Measurements from ENCODE around the gene DUSP28. TPM values are rescaled to one million over a fixed set of nuclear protein-coding genes. Genes with fewer than 3 reads are reported as not detected.

Gene DUSP28
- total RNA-seq, 1 donor from 2014 or later, result 8.9 TPM

DNA sequence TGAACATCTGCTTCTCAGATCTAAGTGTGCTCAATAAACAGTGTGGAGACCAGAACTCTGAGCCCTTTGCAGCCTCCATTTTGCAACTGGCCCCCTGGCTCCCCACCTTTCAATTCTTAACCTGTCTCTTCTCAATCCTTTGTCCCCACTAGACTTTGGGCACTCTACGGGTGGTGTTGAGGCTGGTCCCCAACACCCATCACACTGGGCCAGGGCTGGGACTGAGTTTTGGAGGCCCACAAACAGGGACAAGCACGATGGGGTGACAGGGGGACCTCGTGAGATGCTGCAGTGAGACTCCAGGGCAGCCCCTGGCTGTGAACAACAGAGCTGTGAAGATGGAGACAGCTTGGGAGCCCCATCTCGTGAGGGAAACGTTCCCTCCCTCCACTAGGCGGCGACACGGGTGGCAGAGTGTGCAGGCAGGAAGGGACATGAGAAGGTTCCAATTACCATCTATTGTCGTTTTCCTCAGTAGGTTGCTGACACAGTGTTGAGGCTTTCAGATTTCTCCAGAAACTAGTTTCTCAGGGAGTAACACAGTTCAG is 3.5 kb upstream of the DUSP28 start:
- Mint-ChIP-seq H3K36me3 (peaks cover 8% of the 10 kb centered on the region), H3K4me1 (peaks cover 28% of the 10 kb centered on the region), H3K4me3 (peak overlapping the region; percentile 43), H3K27me3 (ENCODE audit: insufficient read depth, low read depth) (no peaks in the 10 kb centered on the region), H3K27ac (peak overlapping the region; percentile 21), H3K9me3 (peaks cover 3% of the 10 kb centered on the region)
- Histone ChIP-seq H3K9me3 (ENCODE audit: low read depth) (no peaks in the 10 kb centered on the region), H3K4me3 (no peak overlapping the region), H3K27ac (no peak overlapping the region), H3K36me3 (no peaks in the 10 kb centered on the region), H4K20me1 (ENCODE audit: low read depth) (peaks cover 30% of the 10 kb centered on the region), H2AFZ (replicated peaks) (no peak overlapping the region), H3K4me1 (peaks cover 3% of the 10 kb centered on the region), H3K79me2 (ENCODE audit: low read depth) (peaks cover 11% of the 10 kb centered on the region), H3F3A (ENCODE audit: low read depth) (peaks cover 20% of the 10 kb centered on the region), H3K9ac (no peak overlapping the region), H3K4me2 (no peak overlapping the region), H3K27me3 (peaks cover 34% of the 10 kb centered on the region)
- DNase-seq (ENCODE audit: low spot score), result peak; percentile 59
- TF ChIP-seq, protein P1, sequence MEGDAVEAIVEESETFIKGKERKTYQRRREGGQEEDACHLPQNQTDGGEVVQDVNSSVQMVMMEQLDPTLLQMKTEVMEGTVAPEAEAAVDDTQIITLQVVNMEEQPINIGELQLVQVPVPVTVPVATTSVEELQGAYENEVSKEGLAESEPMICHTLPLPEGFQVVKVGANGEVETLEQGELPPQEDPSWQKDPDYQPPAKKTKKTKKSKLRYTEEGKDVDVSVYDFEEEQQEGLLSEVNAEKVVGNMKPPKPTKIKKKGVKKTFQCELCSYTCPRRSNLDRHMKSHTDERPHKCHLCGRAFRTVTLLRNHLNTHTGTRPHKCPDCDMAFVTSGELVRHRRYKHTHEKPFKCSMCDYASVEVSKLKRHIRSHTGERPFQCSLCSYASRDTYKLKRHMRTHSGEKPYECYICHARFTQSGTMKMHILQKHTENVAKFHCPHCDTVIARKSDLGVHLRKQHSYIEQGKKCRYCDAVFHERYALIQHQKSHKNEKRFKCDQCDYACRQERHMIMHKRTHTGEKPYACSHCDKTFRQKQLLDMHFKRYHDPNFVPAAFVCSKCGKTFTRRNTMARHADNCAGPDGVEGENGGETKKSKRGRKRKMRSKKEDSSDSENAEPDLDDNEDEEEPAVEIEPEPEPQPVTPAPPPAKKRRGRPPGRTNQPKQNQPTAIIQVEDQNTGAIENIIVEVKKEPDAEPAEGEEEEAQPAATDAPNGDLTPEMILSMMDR (IDR thresholded peaks at IDR 0.05), result peak; percentile 49
- no peak for TF ChIP-seq EZH2 (IDR thresholded peaks at IDR 0.05)

DNA sequence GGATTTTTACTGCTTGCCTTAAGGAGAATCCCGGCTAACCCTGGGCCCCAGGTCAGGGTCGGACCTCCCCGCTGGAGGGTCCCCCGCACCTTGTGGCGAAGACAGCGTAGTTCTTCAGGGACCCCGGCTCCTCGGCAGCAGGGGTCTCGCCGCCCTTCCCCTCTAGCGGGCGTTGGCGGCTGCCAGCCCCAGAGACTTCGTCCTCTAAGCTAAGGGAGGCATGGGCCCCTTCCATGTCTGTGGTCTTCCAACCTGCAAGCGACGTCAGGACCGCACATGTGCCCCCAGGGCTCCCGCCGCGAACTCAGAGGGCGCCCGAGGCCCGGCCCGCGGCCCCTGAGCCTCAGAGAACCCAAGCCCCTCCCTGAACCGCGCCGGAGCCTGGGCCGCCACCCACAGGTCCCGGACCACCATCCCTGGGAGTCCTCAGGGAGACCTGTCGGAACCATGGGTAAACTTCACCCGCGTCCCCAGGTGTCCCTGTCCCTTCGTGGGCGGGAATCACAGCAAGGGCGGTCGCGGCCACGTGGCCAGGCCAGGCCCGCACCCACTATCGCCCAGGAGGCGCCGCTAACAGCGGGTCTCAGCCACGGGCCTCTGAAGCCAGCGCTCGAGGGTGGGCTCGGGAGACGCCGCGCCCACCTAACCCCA is 2.9 kb upstream of the DUSP28 start:
- Mint-ChIP-seq H3K9me3 (no peaks in the 10 kb centered on the region), H3K4me3 (no peak overlapping the region)
- no peak overlapping the region for H3K9ac ChIP-seq

DNA sequence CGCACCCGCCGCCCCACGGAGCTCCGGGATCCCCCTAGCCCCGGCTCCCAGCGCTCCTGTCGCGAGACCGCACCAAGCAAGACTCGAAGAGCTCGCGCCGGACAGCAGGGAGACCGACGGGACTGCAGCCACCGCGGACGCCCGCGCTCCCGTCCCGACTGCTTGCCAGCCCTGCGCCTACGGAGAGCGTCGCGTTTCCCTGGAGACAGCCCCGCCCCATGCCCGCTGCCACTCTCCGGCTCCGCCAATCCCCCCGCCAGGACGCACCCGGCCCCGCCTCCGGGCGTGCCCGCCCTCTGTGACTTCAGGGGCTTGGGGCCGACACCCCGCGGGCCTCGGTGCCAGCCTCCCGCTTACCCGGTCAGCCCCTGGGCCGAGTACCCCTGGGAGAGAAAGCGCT is 2.3 kb upstream of the DUSP28 start, which contains the start of gene ANKMY1:
TSS of gene ANKMY1 (minus strand) at position 181 of the 400 bp plus-strand sequence. CDS start 653 bp downstream, outside the sequence.
- Histone ChIP-seq H3K9me3 (ENCODE audit: low read depth) (no peaks in the 10 kb centered on the region), H3K27ac (no peak within 1 kb of the TSS), H3K9ac (no peak within 1 kb of the TSS), H3K36me3 (no peaks in the 10 kb centered on the region), H4K20me1 (ENCODE audit: low read depth) (peaks cover 30% of the 10 kb centered on the region), H3K27me3 (peaks cover 34% of the 10 kb centered on the region), H3K4me2 (peak within 1 kb of the TSS; percentile 90), H3K79me2 (ENCODE audit: low read depth) (peaks cover 11% of the 10 kb centered on the region), H2AFZ (replicated peaks) (no peak within 1 kb of the TSS), H3F3A (ENCODE audit: low read depth) (peaks cover 20% of the 10 kb centered on the region), H3K4me1 (peaks cover 3% of the 10 kb centered on the region), H3K4me3 (peak within 1 kb of the TSS; percentile 47)
- H3K9me3 Mint-ChIP-seq, result no peaks in the 10 kb centered on the region
- no peak within 1 kb of the TSS for H3K27ac Mint-ChIP-seq
- peaks cover 2% of the 10 kb centered on the region for H3K36me3 Mint-ChIP-seq
- H3K27me3 Mint-ChIP-seq (ENCODE audit: insufficient read depth, low read depth), result no peaks in the 10 kb centered on the region
- peaks cover 30% of the 10 kb centered on the region for H3K4me1 Mint-ChIP-seq
- DNase-seq (ENCODE audit: low spot score), result peak; percentile 94
- TF ChIP-seq, protein P1 (IDR thresholded peaks at IDR 0.05), result no peak
- TF ChIP-seq EZH2phosphoT487 (IDR thresholded peaks at IDR 0.05) (no peak), EZH2 (IDR thresholded peaks at IDR 0.05) (no peak)
- peak within 1 kb of the TSS; percentile 71 for H3K4me3 Mint-ChIP-seq

More for the DNA sequence above, 2.9 kb upstream of the DUSP28 start:
- Histone ChIP-seq H2AFZ (replicated peaks) (no peak overlapping the region), H3K9me3 (ENCODE audit: low read depth) (no peaks in the 10 kb centered on the region), H4K20me1 (ENCODE audit: low read depth) (peaks cover 30% of the 10 kb centered on the region), H3K27ac (no peak overlapping the region), H3K27me3 (peaks cover 34% of the 10 kb centered on the region), H3K4me2 (peak overlapping the region; percentile 90), H3K36me3 (no peaks in the 10 kb centered on the region), H3K79me2 (ENCODE audit: low read depth) (peaks cover 11% of the 10 kb centered on the region), H3K4me1 (peaks cover 3% of the 10 kb centered on the region), H3K4me3 (peak overlapping the region; percentile 47), H3F3A (ENCODE audit: low read depth) (peaks cover 20% of the 10 kb centered on the region)
- peak; percentile 7 for DNase-seq (ENCODE audit: low spot score)
- no peaks in the 10 kb centered on the region for H3K27me3 Mint-ChIP-seq (ENCODE audit: insufficient read depth, low read depth)
- H3K36me3 Mint-ChIP-seq, result peaks cover 3% of the 10 kb centered on the region
- peaks cover 30% of the 10 kb centered on the region for H3K4me1 Mint-ChIP-seq
- no peak for TF ChIP-seq EZH2 (IDR thresholded peaks at IDR 0.05)
- TF ChIP-seq, protein P1 (IDR thresholded peaks at IDR 0.05), result no peak
- no peak for TF ChIP-seq EZH2phosphoT487 (IDR thresholded peaks at IDR 0.05)
- no peak overlapping the region for H3K27ac Mint-ChIP-seq
